CD4-positive, alpha-beta T cell treated with Interleukin-17A for 4 hours (primary cell): ENCODE results near the gene HEATR1.
A peak's percentile ranks its signal among the peaks of the same experiment; 100 is the strongest.
"Not testable (repeated sequence)": the region's sequence is repeated elsewhere in the genome, so short reads cannot be mapped to it uniquely, and the experiment has no call there.

Experiments used
- DNase-seq: peaks from one replicate; pipeline ENCODE4 v3.0.0-alpha.2; 2020; ENCODE audit warnings: mixed read lengths

Gene HEATR1

DNA sequence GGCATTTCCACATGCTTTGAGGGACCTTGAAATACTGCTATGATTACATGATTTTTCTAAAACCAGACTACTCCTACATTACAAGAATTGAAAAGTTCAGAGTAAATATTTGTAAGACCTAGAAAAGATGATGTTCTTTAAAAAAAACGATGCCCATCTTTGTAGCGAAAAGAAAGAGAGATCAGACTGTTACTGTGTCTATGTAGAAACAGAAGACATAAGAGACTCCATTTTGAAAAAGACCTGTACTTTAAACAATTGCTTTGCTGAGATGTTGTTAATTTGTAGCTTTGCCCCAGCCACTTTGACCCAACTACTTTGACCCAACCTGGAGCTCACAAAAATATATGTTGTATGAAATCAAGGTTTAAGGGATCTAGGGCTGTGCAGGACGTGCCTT lies 100.0 kb downstream of the HEATR1 start:
- not testable (repeated sequence) for DNase-seq

DNA sequence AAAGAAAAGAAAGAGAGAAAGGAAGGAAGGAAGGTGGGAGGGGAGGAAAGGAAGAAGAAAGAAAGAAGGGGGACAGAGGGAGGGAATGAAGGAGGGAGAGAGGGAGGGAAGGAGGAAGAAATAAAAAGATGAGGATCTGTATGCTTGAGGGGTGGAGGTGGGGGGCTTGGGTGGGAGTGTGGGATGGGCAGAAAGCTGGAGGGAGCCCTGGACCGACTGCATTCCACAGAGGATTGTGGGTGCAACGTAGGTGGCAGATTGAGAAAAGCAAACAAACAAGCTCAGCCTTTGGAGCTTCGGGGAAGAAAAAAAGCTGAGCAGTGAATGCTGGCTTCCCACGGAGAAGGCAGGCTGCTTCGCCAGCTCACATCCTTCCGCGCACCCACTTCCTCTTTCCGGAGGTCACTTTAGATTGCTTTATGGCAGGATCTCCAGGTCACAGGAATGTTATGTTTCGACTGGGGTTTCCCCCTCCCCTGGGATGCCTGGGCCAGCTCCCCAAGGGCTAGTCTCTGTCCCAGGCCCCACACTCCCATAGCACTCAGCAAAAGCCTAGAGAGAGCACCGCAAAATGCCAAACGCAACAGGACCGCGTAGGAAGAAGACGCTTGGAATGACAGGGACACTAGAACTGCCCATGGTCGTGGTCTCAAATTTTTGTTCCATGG lies 101.2 kb downstream of the HEATR1 start:
- peak; percentile 23 for DNase-seq

- DNase-seq: no peak
These were observed 101.7 kb downstream of the HEATR1 start for GRCh38 chr1:236502579-236502971.

GRCh38 chr1:236501093-236501492 lies 103.2 kb downstream of the HEATR1 start:
- DNase-seq: no peak
